ENCODE results near the gene KMT5C.
"Not testable (repeated sequence)": the region's sequence is repeated elsewhere in the genome, so short reads cannot be mapped to it uniquely, and the experiment has no call there.

Gene KMT5C

GRCh38 chr19:55319785-55320184 is 19.9 kb upstream of the KMT5C start:
- no peak for DNase-seq

- DNase-seq: no peak
Observed at GRCh38 chr19:55320844-55321419, 18.7 kb upstream of the KMT5C start.

DNA sequence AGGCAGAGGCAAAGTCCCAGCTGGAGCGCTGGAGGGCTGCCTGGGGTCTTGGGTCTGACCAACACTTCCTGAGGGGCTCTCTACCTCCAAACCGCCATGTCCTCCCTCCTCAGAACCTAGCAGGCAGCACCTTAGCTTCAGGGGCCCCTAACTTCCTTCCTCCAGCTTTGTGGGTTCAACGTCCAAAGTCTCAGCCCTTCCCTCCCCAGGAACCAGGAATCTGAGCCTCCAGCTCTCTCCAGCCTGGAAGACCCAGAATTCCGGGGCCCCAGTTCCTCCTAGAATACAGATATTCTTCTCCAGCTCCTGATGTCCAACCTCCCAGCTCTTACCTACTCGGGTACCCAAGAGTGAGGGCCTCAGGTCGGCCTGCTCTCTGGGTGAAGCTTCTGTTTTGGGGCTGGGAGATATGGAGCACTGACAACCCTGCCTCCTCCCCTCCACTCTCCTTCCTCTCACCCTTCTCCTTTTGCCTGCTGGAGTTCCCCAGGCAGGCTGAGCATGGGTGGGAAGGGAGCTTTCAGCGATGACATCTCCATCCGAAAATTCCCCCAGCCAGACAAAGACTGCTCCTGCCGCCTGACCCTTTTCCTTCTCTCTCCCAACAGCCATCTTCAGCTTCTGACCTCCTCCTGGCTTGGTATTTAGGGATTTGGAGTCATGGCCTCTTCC is 18.1 kb upstream of the KMT5C start:
- no peak for DNase-seq

- DNase-seq: no peak
Observed at GRCh38 chr19:55322204-55322885, 17.3 kb upstream of the KMT5C start.

GRCh38 chr19:55324662-55325061 is 15.0 kb upstream of the KMT5C start:
- DNase-seq: no peak

DNA sequence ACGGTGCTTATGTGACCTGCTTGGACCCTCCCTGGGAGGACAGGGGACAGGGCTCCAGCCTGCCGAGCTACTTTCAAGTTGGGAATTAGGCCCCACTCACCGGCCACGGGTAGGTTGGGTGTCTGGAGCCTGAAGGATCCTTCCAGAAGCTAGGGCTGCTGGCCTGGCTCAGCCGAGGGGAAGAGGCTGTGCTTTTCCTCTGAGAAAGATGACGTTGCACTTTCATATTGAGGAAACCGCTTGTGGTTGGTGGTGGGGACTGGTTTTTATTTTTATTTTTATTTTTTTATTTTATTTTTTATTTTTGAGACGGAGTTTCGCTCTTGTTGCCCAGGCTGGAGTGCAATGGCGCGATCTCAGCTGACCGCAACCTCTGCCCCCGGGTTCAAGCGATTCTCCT is 14.5 kb upstream of the KMT5C start, which contains the start of gene TMEM150B:
TMEM150B (minus strand) TSS at position 170 of the 400 bp plus-strand sequence. CDS start 4,305 bp downstream, outside the sequence.
- no peak for DNase-seq

GRCh38 chr19:55328774-55329318 is 10.8 kb upstream of the KMT5C start:
- DNase-seq: not testable (repeated sequence)

DNA sequence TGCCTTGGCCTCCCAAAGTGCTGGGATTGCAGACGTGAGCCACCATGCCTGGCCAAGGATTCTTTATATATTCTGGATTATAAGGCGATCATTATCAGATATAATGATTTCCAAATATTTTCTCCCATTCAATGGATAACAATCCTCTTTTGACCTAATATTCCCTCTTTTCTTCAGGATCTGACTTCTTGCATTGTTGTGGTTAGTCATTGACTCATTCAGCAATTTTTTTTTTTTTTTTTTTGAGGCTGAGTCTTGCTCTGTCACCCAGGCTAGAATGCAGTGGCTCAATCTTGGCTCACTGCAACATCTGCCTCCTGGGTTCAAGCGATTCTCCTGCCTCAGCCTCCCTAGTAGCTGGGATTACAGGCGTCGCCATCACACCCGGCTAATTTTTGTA is 9.9 kb upstream of the KMT5C start:
- DNase-seq: not testable (repeated sequence)

- DNase-seq: no peak
Observed at GRCh38 chr19:55333870-55334269, 5.8 kb upstream of the KMT5C start.

GRCh38 chr19:55336101-55336500 is 3.6 kb upstream of the KMT5C start:
- no peak for DNase-seq

- no peak for DNase-seq
Observed at GRCh38 chr19:55339889-55340783, 460 bp downstream of the KMT5C start.

GRCh38 chr19:55340784-55341147 is 1.1 kb downstream of the KMT5C start:
- DNase-seq: peak; percentile 63

- DNase-seq: peak; percentile 74
Observed at GRCh38 chr19:55341171-55341588, 1.5 kb downstream of the KMT5C start.

DNA sequence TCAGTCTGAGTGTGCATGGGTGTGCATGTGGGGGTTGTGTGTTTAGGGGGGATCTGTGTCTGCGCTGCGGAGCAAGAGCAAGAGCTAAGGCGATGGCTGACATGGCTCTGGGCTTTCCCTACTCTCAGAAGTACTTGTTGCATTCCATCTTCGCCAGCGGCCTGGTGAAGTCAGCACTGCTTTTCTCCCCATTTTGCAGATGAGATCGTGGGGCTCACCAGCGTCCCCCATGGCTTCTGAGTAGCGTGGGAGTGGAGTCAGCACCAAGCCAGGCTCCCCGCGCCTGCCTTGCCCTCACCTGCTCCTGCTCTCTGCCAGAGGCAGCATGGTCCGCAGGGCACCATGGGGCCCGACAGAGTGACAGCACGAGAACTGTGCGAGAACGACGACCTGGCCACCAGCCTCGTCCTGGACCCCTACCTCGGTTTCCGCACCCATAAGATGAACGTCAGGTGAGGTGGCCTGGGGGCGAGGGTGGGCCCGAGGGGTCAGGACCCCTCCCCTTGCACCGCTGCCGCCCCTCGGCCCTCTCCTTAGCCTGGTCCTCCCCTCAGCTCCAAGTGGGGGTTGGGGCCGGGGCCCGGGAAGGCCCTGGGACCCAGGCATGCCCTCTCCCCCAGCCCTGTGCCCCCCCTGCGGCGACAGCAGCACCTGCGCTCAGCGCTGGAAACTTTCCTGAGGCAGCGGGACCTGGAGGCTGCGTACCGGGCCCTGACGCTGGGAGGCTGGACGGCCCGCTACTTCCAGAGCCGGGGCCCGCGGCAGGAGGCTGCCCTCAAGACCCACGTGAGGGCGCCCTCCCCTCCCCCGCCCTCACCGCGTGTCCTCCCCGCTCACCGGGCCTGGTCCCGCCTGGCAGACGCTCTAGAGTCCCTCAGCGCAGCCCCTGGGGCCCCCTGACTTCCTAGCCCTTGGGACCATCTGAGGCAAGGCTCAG is 2.2 kb downstream of the KMT5C start:
- DNase-seq: no peak

GRCh38 chr19:55344444-55344843 is 4.8 kb downstream of the KMT5C start:
- DNase-seq: peak; percentile 72

- DNase-seq: no peak
Observed at GRCh38 chr19:55345101-55345817, 5.6 kb downstream of the KMT5C start.

DNA sequence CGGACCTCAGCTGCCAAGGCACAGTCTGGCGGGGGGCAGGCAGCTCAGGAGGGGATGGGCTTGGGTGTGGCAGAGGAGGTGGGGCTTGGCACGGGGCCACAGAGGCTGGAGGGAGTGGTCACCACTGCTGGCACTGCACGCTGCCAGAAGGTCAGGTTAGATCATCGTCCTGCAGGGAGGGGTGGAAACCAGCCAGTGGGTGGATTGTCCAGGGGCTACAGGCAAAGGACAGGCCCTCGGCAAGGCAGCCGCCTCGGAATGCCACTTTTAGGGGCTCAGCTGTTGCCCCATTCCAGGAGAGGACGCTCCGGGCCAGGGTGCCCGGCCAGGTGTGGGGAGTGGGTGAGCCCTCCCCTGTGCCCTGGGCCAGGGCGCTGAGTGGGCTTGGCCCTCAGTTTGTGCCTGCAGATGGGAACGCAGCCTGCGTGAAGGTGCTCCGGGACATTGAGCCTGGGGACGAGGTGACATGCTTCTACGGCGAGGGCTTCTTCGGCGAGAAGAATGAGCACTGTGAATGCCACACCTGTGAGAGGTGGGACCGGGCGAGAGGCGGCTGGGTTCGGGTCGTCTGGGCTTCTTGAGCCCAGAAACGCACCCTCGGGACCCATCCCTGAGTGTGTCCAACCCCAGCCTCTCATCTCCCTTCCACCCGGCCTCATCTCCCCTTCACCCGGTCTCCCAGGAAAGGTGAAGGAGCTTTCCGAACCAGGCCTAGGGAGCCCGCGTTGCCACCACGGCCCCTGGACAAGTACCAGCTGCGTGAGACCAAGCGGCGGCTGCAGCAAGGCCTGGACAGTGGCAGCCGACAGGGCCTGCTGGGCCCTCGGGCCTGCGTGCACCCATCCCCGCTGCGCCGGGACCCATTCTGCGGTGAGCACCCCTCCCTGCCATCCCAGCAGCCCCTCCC is 6.4 kb downstream of the KMT5C start:
- DNase-seq: no peak

GRCh38 chr19:55346725-55347441 is 7.2 kb downstream of the KMT5C start:
- DNase-seq: no peak

- DNase-seq: no peak
Observed at GRCh38 chr19:55347442-55348009, 7.8 kb downstream of the KMT5C start.
